AG09309 (cell line): ENCODE results near the gene GRIN3B.

Experiments used
- DNase-seq: peaks from one replicate; pipeline ENCODE4 v3.0.0-alpha.2; 2010; ENCODE audit warnings: low read depth
- H3K4me3 ChIP-seq: 2 replicates; pipeline ENCODE4 v1.5.1; 2011; ENCODE audit warnings: mild to moderate bottlenecking, low read depth, low read length, moderate library complexity; ENCODE audit not compliant: control insufficient read depth
- TF ChIP-seq, protein P1 (sequence below): IDR thresholded peaks from 2 replicates; pipeline ENCODE4 v1.5.1; 2011; ENCODE audit warnings: mild to moderate bottlenecking, low read depth, low read length, inconsistent platforms; ENCODE audit not compliant: insufficient read depth, control insufficient read depth; ENCODE audit errors: missing control alignments

The GRIN3B gene

DNA sequence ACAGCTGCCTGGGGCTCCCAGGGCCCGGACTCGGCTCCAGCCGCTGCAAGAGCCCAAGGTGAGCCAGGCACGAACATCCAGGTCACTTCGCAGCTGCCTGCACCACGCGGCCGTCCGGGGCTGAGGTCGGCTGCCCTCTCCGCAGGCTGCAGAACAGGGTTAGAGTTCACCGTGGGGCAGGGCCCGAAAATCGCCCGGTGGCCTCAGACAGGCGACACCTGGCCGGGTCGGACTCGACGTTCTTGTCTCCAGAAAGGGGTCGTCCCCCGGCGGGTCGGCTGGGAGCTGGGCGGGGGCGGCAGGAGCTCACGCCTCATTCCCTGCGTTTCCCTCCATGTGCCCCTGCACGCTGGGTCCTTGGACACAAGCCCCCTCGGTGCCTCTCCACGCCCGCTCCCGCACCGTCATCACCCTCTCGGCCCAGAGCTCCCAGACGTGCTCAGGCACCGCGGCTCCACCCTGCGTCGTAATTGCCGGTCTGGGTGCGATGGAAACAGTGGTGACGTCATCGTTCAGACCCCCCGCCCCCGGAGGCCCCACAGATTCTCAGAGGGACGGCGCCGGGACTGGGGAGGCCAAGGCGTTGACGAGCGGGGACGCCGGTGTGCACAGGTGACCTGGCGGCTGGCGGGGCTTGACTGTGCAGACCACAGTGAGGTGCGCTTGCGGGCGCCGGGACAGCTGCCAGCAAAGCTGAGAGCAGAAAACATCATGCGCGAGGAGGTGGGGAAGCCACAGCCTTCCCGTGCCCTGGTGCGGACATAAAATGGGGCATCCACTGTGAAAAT, 4.0 kb upstream of the GRIN3B start:
- TF ChIP-seq, protein P1, sequence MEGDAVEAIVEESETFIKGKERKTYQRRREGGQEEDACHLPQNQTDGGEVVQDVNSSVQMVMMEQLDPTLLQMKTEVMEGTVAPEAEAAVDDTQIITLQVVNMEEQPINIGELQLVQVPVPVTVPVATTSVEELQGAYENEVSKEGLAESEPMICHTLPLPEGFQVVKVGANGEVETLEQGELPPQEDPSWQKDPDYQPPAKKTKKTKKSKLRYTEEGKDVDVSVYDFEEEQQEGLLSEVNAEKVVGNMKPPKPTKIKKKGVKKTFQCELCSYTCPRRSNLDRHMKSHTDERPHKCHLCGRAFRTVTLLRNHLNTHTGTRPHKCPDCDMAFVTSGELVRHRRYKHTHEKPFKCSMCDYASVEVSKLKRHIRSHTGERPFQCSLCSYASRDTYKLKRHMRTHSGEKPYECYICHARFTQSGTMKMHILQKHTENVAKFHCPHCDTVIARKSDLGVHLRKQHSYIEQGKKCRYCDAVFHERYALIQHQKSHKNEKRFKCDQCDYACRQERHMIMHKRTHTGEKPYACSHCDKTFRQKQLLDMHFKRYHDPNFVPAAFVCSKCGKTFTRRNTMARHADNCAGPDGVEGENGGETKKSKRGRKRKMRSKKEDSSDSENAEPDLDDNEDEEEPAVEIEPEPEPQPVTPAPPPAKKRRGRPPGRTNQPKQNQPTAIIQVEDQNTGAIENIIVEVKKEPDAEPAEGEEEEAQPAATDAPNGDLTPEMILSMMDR, result no peak
- DNase-seq, result no peak
- H3K4me3 ChIP-seq, result peak overlapping the region; percentile 9

DNA sequence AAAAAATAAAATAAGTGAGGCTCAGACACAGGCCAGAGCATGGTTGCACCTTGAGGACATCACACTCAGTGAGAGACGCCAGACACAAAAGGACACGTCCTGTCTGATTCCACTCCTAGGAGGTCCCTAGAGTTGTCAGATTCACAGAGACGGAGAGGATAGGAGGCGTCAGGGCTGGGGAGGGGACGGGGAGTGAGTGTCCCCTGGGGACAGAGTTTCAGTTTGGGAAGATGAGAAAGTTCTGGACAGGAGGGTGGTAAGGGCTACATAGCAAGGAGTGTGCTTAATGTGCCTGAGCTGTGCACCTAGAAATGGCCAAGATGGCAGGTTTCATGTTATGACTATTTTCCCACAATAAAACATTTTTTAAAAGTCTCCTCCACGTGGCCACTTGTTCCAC, 2.2 kb upstream of the GRIN3B start:
- DNase-seq, result no peak
- TF ChIP-seq, protein P1, result no peak
- H3K4me3 ChIP-seq, result no peak overlapping the region

DNA sequence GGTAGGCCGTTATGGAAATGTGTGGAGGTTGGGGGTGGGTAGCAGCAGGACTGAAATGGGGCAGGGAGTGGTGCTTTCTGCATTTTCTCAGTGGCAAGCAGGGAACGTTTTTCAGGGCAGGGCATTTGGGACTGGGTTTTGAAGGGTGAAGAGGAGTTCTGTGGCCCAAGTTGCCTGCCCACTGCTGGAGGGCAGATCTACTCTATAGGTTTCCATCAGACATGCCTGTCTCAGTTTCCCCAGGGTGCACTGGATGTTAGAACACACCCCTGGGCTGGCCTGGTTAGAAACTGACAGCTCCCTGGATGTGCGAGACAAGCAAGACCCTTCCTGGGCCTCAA, 870 bp upstream of the GRIN3B start:
- TF ChIP-seq, protein P1, result no peak
- DNase-seq, result no peak
- no peak overlapping the region for H3K4me3 ChIP-seq

DNA sequence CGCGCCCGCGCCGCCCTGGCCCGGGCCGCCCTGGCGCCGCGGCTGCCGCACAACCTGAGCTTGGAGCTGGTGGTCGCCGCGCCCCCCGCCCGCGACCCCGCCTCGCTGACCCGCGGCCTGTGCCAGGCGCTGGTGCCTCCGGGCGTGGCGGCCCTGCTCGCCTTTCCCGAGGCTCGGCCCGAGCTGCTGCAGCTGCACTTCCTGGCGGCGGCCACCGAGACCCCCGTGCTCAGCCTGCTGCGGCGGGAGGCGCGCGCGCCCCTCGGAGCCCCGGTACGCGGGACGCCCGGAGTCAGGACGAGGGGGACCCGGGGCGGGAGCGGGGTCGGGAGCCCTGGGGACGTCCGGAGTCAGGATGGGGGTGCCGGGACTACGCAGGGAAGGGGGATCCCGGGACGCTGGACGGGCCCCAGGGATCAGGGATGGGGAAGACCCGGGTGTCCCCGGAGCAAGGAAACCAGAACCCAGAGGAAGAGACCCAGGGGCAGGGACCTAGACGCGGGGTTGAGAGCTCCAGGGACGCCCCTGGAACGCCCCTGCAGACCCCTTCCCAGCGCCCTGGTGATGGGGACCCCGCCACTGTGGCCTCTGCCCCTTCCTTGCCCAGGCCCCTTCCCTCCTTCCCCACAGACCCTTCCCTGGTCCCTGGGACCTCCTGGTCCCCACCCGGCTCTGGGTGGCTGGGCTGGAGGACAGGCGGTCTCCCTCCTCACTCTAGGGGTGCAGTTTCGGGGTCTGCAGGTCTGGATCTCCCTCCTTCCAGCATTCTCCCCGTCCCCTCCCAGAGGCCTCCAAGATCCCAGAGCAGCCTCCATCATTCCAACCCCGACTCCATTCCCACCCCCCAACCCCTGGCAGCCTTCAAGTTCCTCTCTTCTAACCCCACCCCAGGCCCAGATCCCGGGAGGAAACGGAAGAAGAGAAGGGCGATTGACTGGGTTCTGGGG, 645 bp downstream of the GRIN3B start:
- no peak overlapping the region for H3K4me3 ChIP-seq
- no peak for DNase-seq
- TF ChIP-seq, protein P1, result no peak

DNA sequence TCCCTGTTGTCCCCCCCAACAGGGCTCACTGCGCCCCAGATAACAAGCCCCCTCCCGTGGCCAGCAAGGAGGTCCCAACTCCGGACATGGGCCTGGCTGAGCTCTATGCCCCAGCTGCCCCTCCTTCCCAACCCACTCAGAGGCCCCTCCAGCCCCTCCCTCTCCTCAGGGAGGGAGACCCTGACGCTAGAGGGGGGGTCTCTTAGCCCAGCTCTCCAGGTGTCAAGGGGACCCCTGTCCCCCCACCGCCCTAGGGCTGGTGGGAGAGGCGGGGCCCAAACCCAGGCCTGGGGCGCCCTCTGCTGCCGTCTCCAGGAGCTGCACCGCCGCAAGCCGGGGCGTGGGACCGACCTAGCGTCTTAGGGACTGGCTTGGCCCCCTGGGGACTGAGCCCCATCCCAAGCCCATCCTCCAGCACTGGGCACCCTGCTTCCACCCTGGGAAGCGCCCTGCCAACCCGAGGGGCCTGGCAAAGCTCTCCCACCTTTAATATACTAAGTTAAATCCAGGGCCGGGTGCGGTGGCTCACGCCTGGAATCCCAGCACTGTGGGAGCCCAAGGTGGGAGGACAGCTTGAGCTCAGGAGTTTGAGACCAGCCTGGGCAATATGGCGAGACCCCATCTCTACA, 1.4 kb downstream of the GRIN3B start:
- no peak overlapping the region for H3K4me3 ChIP-seq
- TF ChIP-seq, protein P1, result peak; percentile 88
- no peak for DNase-seq

DNA sequence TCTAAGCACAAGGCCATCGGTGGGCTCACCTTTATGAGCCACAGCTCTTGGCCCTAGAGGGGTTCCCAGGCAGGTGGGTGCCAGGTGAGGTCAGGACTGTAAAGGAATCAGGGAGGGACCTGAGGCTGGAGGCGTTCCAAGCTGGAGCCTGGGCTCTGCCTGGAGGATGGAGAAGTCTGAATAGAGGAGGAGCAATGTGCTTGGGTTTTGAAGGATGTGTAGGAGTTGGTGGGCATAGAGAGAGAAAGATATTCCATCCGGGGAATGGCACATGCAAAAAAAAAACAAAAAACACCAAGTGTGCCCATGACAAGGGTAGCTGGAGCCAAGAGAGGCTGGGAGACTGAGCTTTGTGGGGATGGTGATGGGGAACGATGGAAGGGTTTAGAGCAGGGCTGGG, 2.4 kb downstream of the GRIN3B start:
- DNase-seq, result no peak
- TF ChIP-seq, protein P1, result no peak
- no peak overlapping the region for H3K4me3 ChIP-seq
